ENCODE measurements around the gene IQCF2. TPM values are rescaled to one million over a fixed set of nuclear protein-coding genes. Genes with fewer than 3 reads are reported as not detected.

Gene IQCF2
- total and polyA plus RNA-seq, 2 donors (not counting 1 experiment from before 2014, with no cell fraction given), result not detected

GRCh38 chr3:51830836-51831385 lies 30.5 kb upstream of the IQCF2 start:
- Mint-ChIP-seq H3K4me3 (no peak overlapping the region), H3K9me3 (ENCODE audit: insufficient read depth) (peaks cover 4% of the 10 kb centered on the region), H3K27ac (no peak overlapping the region), H3K4me1 (no peaks in the 10 kb centered on the region), H3K27me3 (peaks cover 28% of the 10 kb centered on the region)
- no peak for DNase-seq
- intact Hi-C loops (cut with micrococcal nuclease), result no loop called here
- WGBS (ENCODE audit: insufficient coverage), result 47% methylated on average over 4 of the region's 4 CpGs
- Histone ChIP-seq H3K4me2 (replicated peaks; ENCODE audit: low read depth, low read length, poor library complexity, severe bottlenecking) (no peak overlapping the region), H3K4me3 (ENCODE audit: control extremely low read depth in 1 of 5, extremely low read depth in 1 of 5, insufficient read depth in 1 of 5, low read depth in 2 of 5, low read length in 4 of 5) (no peak overlapping the region), H3K9me3 (ENCODE audit: control extremely low read depth in 1 of 3, control insufficient read depth in 2 of 3, insufficient read depth in 1 of 3, low read length in 2 of 3) (peaks cover 0 to 7% (median 5%) of the 10 kb centered on the region in 3 donors), H3K79me2 (ENCODE audit: control insufficient read depth, insufficient read depth, low read length) (no peaks in the 10 kb centered on the region), H2AFZ (ENCODE audit: insufficient read depth, low read depth, low read length, poor library complexity, severe bottlenecking) (no peak overlapping the region), H3K27me3 (replicated peaks in 1 of 4; ENCODE audit: control extremely low read depth in 1 of 4, control insufficient read depth in 3 of 4, insufficient read depth in 4 of 4, low read length in 3 of 4) (peaks cover 0 to 7% (median 0%) of the 10 kb centered on the region in 4 experiments), H4K20me1 (ENCODE audit: control insufficient read depth, insufficient read depth, low read length, poor library complexity, severe bottlenecking) (no peaks in the 10 kb centered on the region), H3K9ac (ENCODE audit: low read length) (no peak overlapping the region), H3K36me3 (replicated peaks in 1 of 2; ENCODE audit: control extremely low read depth in 1 of 2, control insufficient read depth in 1 of 2, extremely low read depth in 1 of 2, insufficient read depth in 2 of 2, low read length in 1 of 2) (no peaks in the 10 kb centered on the region), H3K4me1 (ENCODE audit: control insufficient read depth in 2 of 2, insufficient read depth in 2 of 2, low read length in 2 of 2) (no peaks in the 10 kb centered on the region), H3K27ac (ENCODE audit: low read length in 2 of 2) (no peak overlapping the region)
- no peak for TF ChIP-seq CTCF (IDR thresholded peaks at IDR 0.05)
- no peak for TF ChIP-seq EZH2 (IDR thresholded peaks at IDR 0.05; ENCODE audit: borderline replicate concordance, insufficient read depth, low read depth, low read length, poor library complexity, severe bottlenecking)
- ATAC-seq (ENCODE audit: low read depth), result no peak
- POLR2A ChIA-PET, result no interaction called here
- CTCF ChIA-PET, result no interaction called here

DNA sequence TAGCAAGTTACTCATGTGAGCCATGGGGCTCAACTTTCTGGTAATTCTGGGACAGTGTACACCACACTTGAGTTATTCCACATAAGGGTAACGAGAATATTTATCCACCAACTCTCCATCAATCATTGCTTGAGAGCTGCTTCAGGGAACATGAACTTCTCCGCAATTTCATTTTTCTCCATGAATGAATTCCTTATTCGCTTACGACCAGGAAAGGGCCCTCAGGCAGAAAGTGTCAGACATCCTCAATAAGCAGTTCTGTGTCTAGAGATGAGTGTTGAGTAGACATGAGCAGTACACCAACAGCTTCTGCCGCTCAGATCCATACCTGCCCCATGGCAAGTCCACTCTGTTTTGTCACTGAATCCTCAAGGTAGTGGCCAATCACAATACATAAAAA lies 24.8 kb upstream of the IQCF2 start:
- Mint-ChIP-seq H3K9me3 (ENCODE audit: insufficient read depth) (no peaks in the 10 kb centered on the region), H3K27me3 (peaks cover 35% of the 10 kb centered on the region), H3K27ac (no peak overlapping the region), H3K4me1 (no peaks in the 10 kb centered on the region), H3K4me3 (no peak overlapping the region)
- H3K79me2 ChIP-seq (ENCODE audit: control insufficient read depth, insufficient read depth, low read length), result no peaks in the 10 kb centered on the region
- no peaks in the 10 kb centered on the region for H4K20me1 ChIP-seq (ENCODE audit: control insufficient read depth, insufficient read depth, low read length, poor library complexity, severe bottlenecking)
- intact Hi-C loops (cut with micrococcal nuclease), result no loop called here
- peaks cover 0 to 11% (median 7%) of the 10 kb centered on the region in 4 experiments for H3K27me3 ChIP-seq (replicated peaks in 1 of 4; ENCODE audit: control extremely low read depth in 1 of 4, control insufficient read depth in 3 of 4, insufficient read depth in 4 of 4, low read length in 3 of 4)
- TF ChIP-seq EZH2 (IDR thresholded peaks at IDR 0.05; ENCODE audit: borderline replicate concordance, insufficient read depth, low read depth, low read length, poor library complexity, severe bottlenecking), result no peak
- TF ChIP-seq CTCF (IDR thresholded peaks at IDR 0.05), result no peak
- H3K4me1 ChIP-seq (ENCODE audit: control insufficient read depth in 2 of 2, insufficient read depth in 2 of 2, low read length in 2 of 2), result no peaks in the 10 kb centered on the region
- H3K9me3 ChIP-seq (ENCODE audit: control extremely low read depth in 1 of 3, control insufficient read depth in 2 of 3, insufficient read depth in 1 of 3, low read length in 2 of 3), result peaks cover 0 to 3% (median 0%) of the 10 kb centered on the region in 3 donors
- no peak overlapping the region for H3K4me2 ChIP-seq (replicated peaks; ENCODE audit: low read depth, low read length, poor library complexity, severe bottlenecking)
- no peak overlapping the region for H2AFZ ChIP-seq (ENCODE audit: insufficient read depth, low read depth, low read length, poor library complexity, severe bottlenecking)
- H3K4me3 ChIP-seq (ENCODE audit: control extremely low read depth in 1 of 5, extremely low read depth in 1 of 5, insufficient read depth in 1 of 5, low read depth in 2 of 5, low read length in 4 of 5), result no peak overlapping the region
- no peak overlapping the region for H3K27ac ChIP-seq (ENCODE audit: low read length in 2 of 2)
- no peak overlapping the region for H3K9ac ChIP-seq (ENCODE audit: low read length)
- no CpG with 5 or more reads among the region's 5 CpGs for WGBS (ENCODE audit: insufficient coverage)
- ChIA-PET CTCF (interaction anchor here (1.7 kb wide), 1 partner anchor 37 kb away, joined by 5 read pairs; no protein-coding TSS in a partner anchor), POLR2A (no interaction called here)
- no peak for ATAC-seq (ENCODE audit: low read depth)
- H3K36me3 ChIP-seq (replicated peaks in 1 of 2; ENCODE audit: control extremely low read depth in 1 of 2, control insufficient read depth in 1 of 2, extremely low read depth in 1 of 2, insufficient read depth in 2 of 2, low read length in 1 of 2), result no peaks in the 10 kb centered on the region
- no peak for DNase-seq
